C4-2B (cell line): ENCODE measurements around the gene DMP1.

Source experiments
- CTCF ChIP-seq: fragments of 450-650 bp; conservative IDR thresholded peaks from 2 replicates; pipeline ENCODE4 v1.5.1; 2017; ENCODE audit warnings: mild to moderate bottlenecking
- ZFX ChIP-seq: fragments of 450-650 bp; IDR thresholded peaks from 2 replicates; pipeline ENCODE4 v1.6.1; 2017

- TF ChIP-seq CTCF, result no peak
- no peak for TF ChIP-seq ZFX
Measured at GRCh38 chr4:87622303-87622702, 27.8 kb upstream of the DMP1 start.
